Caco-2 (cell line): ENCODE data around the gene ANKRD61. TPM values are rescaled to one million over a fixed set of nuclear protein-coding genes. Genes with fewer than 3 reads are reported as not detected.

Experiments used
- BruUV-seq: library from RNA; stranded (reverse); fragments of 400-500 nt; replicated peaks from 2 replicates; lab custom pipeline; 2021; lab: Mats Ljungman, UMichigan
- CTCF ChIA-PET: fragments of 300-600 bp; sonication (Branson Sonifier 250); formaldehyde crosslinking; loops from one replicate; lab custom pipeline; 2022; ENCODE audit warnings: antibody characterized with exemption; lab: Charles Lee
- POLR2A ChIA-PET: fragments of 300-600 bp; sonication (Branson Sonifier 250); formaldehyde crosslinking; loops from one replicate; lab custom pipeline; 2022; ENCODE audit warnings: antibody characterized with exemption; lab: Charles Lee
- DNase-seq, 2 experiments: peaks; one replicate each; pipeline versions ENCODE4 v3.0.0 to v3.0.0-alpha.2; 2020 to 2022
- H3K27me3 ChIP-seq: replicated peaks from 2 replicates; pipeline ENCODE4 v1.6.0; 2011; ENCODE audit warnings: low read length; ENCODE audit not compliant: control insufficient read depth, insufficient read depth
- H3K36me3 ChIP-seq: 2 replicates; pipeline ENCODE4 v1.5.1; 2011; ENCODE audit warnings: low read length; ENCODE audit not compliant: control insufficient read depth, insufficient read depth
- H3K4me1 ChIP-seq: fragments of 250-450 bp; sonication (Bioruptor Pico); 2 replicates; pipeline ENCODE4 v1.5.1; 2020; ENCODE audit warnings: mild to moderate bottlenecking
- H3K4me3 ChIP-seq: 2 replicates; pipeline ENCODE4 v1.5.1; 2011; ENCODE audit warnings: low read depth, mild to moderate bottlenecking, control low read depth, low read length
- H3K9me3 ChIP-seq: fragments of 250-450 bp; sonication (Bioruptor Pico); 2 replicates; pipeline ENCODE4 v1.5.1; 2020; ENCODE audit warnings: mild to moderate bottlenecking, moderate library complexity
- H3K27ac Mint-ChIP-seq: one replicate; pipeline ENCODE4 v1.8.0; 2022; ENCODE audit warnings: mixed read lengths; ENCODE audit not compliant: unreplicated experiment
- H3K27me3 Mint-ChIP-seq: one replicate; pipeline ENCODE4 v1.8.0; 2022; ENCODE audit warnings: mixed read lengths; ENCODE audit not compliant: insufficient read depth, unreplicated experiment
- H3K36me3 Mint-ChIP-seq: one replicate; pipeline ENCODE4 v1.8.0; 2022; ENCODE audit warnings: mild to moderate bottlenecking, mixed read lengths; ENCODE audit not compliant: insufficient read depth, unreplicated experiment
- H3K4me1 Mint-ChIP-seq: one replicate; pipeline ENCODE4 v1.8.0; 2022; ENCODE audit warnings: low read depth, mixed read lengths; ENCODE audit not compliant: unreplicated experiment
- H3K4me3 Mint-ChIP-seq: one replicate; pipeline ENCODE4 v1.8.0; 2022; ENCODE audit warnings: mild to moderate bottlenecking, moderate library complexity, mixed read lengths; ENCODE audit not compliant: unreplicated experiment
- H3K9me3 Mint-ChIP-seq: one replicate; pipeline ENCODE4 v1.8.0; 2022; ENCODE audit warnings: mixed read lengths; ENCODE audit not compliant: unreplicated experiment
- CTCF ChIP-seq, 2 experiments: fragments of 200-600 bp in 1 of 2; IDR thresholded peaks; 1 replicate in 1 of 2; 2 replicates in 1 of 2; pipeline versions ENCODE4 v1.5.1 to v1.8.0; 2011 to 2022; ENCODE audit warnings: antibody characterized with exemption in 1 of 2, control low read depth in 1 of 2, inconsistent platforms in 1 of 2, low read depth in 1 of 2, low read length in 1 of 2, mild to moderate bottlenecking in 1 of 2, moderate library complexity in 1 of 2; ENCODE audit not compliant: insufficient read depth in 1 of 2, severe bottlenecking in 1 of 2, unreplicated experiment in 1 of 2
- intact Hi-C: fragments of 100-400 bp; cut with micrococcal nuclease; formaldehyde crosslinking; loops from one replicate; pipeline ENCODE4 v1.10.0; 2022; ENCODE audit not compliant: unreplicated experiment
- total RNA-seq: library from RNA; stranded (reverse); gene quantifications from 2 replicates; pipeline ENCODE4 v1.2.3, GENCODE V29; 2022

Gene ANKRD61
- total RNA-seq, 1 experiment from 2014 or later, result 0.32 TPM

- H3K36me3 ChIP-seq, result 0 out of 2 replicates have a peak, but pooled peaks cover 1% of the 10 kb centered on the region
- no peaks in the 10 kb centered on the region for H3K27me3 Mint-ChIP-seq
Measured at GRCh38 chr7:6011541-6011940, 19.6 kb upstream of the ANKRD61 start.

GRCh38 chr7:6012355-6013104, 18.6 kb upstream of the ANKRD61 start:
- no TSS peak for BruUV-seq
- H3K9me3 Mint-ChIP-seq, result no peaks in the 10 kb centered on the region
- Histone ChIP-seq H3K4me1 (peaks cover 8% of the 10 kb centered on the region), H3K9me3 (no peaks in the 10 kb centered on the region), H3K4me3 (no peak overlapping the region), H3K27me3 (no peaks in the 10 kb centered on the region), H3K36me3 (0 out of 2 replicates have a peak, but pooled peaks cover 1% of the 10 kb centered on the region)
- peaks cover 85% of the 10 kb centered on the region for H3K36me3 Mint-ChIP-seq
- no peak for TF ChIP-seq CTCF (IDR thresholded peaks at IDR 0.05; ENCODE audit: insufficient read depth in 1 of 2, low read depth in 1 of 2, low read length in 1 of 2, severe bottlenecking in 1 of 2, unreplicated experiment in 1 of 2)
- peaks cover 9% of the 10 kb centered on the region for H3K4me1 Mint-ChIP-seq
- POLR2A ChIA-PET, result interaction anchor here (0.6 kb wide), 1 partner anchor 8 kb away, joined by 5 read pairs; no protein-coding TSS in a partner anchor
- CTCF ChIA-PET, result no interaction called here
- intact Hi-C loops, result no loop called here
- H3K27me3 Mint-ChIP-seq, result no peaks in the 10 kb centered on the region
- no peak for DNase-seq
- no peak overlapping the region for H3K4me3 Mint-ChIP-seq
- H3K27ac Mint-ChIP-seq, result peak overlapping the region; percentile 45

More at GRCh38 chr7:6011541-6011940, 19.6 kb upstream of the ANKRD61 start:
- H3K27ac Mint-ChIP-seq, result peak overlapping the region; percentile 35
- H3K4me1 Mint-ChIP-seq, result peaks cover 13% of the 10 kb centered on the region
- peaks cover 75% of the 10 kb centered on the region for H3K36me3 Mint-ChIP-seq
- Histone ChIP-seq H3K4me3 (no peak overlapping the region), H3K27me3 (no peaks in the 10 kb centered on the region), H3K9me3 (no peaks in the 10 kb centered on the region), H3K4me1 (peaks cover 8% of the 10 kb centered on the region)
- H3K4me3 Mint-ChIP-seq, result peak overlapping the region; percentile 84
- ChIA-PET POLR2A (no interaction called here), CTCF (no interaction called here)
- BruUV-seq, result TSS peak; percentile 34
- no peak for TF ChIP-seq CTCF (IDR thresholded peaks at IDR 0.05; ENCODE audit: insufficient read depth in 1 of 2, low read depth in 1 of 2, low read length in 1 of 2, severe bottlenecking in 1 of 2, unreplicated experiment in 1 of 2)
- intact Hi-C loops, result no loop called here
- H3K9me3 Mint-ChIP-seq, result no peaks in the 10 kb centered on the region
- DNase-seq, result no peak

- no peak for TF ChIP-seq CTCF (IDR thresholded peaks at IDR 0.05; ENCODE audit: insufficient read depth in 1 of 2, low read depth in 1 of 2, low read length in 1 of 2, severe bottlenecking in 1 of 2, unreplicated experiment in 1 of 2)
- Histone ChIP-seq H3K4me1 (peaks cover 29% of the 10 kb centered on the region), H3K36me3 (peaks cover 3% of the 10 kb centered on the region; the same call in 1 of the 2 replicates), H3K4me3 (no peak overlapping the region), H3K27me3 (no peaks in the 10 kb centered on the region), H3K9me3 (no peaks in the 10 kb centered on the region)
- peaks cover 96% of the 10 kb centered on the region for H3K36me3 Mint-ChIP-seq
- DNase-seq, result peak in 1 of 2 experiments; percentile 49
- ChIA-PET POLR2A (interaction anchor here (0.5 kb wide), 1 partner anchor 17 kb away, joined by 3 read pairs; no protein-coding TSS in a partner anchor), CTCF (no interaction called here)
- H3K27ac Mint-ChIP-seq, result peak overlapping the region; percentile 89
- H3K9me3 Mint-ChIP-seq, result no peaks in the 10 kb centered on the region
- BruUV-seq, result no TSS peak
- H3K4me3 Mint-ChIP-seq, result no peak overlapping the region
- peaks cover 31% of the 10 kb centered on the region for H3K4me1 Mint-ChIP-seq
- intact Hi-C loops, result no loop called here
- no peaks in the 10 kb centered on the region for H3K27me3 Mint-ChIP-seq
Measured at GRCh38 chr7:6015917-6016652, 15.1 kb upstream of the ANKRD61 start.
